NCI-H345 treated with DMSO at 0.1 percent for 48 hours (cell line): ENCODE data around the gene LNPEP.
A peak's percentile ranks its signal among the peaks of the same experiment; 100 is the strongest.

ENCODE experiments used
- DNase-seq: peaks from one replicate; lab custom pipeline; 2025; ENCODE audit not compliant: unreplicated experiment; lab: John Stamatoyannopoulos, UW

The LNPEP gene

GRCh38 chr5:96995419-96995818 is 59.5 kb downstream of the LNPEP start:
- no peak for DNase-seq

DNA sequence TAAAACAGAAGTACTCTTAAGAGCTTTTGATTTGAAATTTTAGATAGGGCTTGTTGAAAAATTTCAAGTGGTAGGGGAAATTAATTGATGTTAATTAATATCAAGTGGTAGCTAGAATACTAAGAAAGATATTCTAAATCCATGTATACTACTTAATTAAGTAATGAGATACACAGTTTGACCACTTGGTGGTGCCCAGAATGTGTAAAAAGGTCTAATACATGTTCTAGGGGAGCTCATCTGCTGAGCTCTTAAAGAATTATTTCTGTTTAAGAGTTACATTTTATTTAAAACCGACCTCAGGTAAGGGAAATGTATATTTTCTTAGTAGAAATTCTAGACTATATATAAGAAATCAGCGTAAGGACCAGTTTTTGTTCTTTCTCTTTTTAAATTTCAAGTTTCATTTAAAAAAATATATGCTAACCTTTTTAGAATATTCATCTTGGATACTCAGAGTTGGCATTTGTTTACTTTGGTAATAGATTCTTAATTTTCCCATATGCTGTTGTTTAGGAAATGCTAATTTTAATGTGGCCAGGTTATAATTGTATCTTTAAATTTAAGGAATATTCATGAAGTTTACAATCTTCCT is 61.5 kb downstream of the LNPEP start:
- DNase-seq: peak; percentile 3

DNA sequence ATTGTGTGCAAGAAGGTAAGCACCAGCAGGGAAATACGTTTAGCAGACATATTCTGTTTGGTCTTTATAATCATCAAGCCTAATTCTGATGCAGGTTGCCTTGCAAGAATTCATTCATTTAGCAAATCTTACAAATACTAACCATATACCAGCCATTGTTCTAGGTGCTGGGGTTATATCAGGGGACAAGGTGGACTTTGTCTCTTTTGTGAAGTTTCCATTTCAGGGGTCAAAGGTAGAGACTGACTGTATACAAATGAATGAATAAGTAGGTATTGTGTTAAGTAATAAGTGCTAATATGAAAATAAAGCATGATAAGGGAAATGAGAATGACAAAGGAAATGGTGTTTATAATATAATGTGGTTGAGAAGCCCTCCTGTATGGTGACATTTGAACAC is 64.0 kb downstream of the LNPEP start:
- DNase-seq: no peak

DNA sequence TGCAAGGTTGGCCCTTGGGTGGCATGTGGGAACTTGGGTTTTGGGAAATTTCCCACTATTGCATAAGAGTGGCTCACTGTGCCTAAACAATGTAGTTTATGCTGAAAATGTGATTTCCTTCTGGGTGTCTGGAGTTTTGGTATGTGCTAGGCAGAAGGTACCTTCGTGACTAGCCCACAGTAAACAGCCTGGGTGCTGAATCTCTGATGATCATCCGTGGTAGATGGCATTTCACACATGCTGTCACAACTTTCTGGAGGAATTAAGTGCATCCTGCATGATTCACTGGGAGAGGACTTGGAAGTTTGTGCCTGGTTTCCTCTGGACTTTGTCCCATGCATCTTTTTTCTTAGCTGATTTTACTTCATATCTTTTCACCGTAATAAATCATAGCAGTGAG is 64.5 kb downstream of the LNPEP start:
- DNase-seq: no peak

- DNase-seq: no peak
Measured at GRCh38 chr5:97002983-97003382, 67.1 kb downstream of the LNPEP start.

DNA sequence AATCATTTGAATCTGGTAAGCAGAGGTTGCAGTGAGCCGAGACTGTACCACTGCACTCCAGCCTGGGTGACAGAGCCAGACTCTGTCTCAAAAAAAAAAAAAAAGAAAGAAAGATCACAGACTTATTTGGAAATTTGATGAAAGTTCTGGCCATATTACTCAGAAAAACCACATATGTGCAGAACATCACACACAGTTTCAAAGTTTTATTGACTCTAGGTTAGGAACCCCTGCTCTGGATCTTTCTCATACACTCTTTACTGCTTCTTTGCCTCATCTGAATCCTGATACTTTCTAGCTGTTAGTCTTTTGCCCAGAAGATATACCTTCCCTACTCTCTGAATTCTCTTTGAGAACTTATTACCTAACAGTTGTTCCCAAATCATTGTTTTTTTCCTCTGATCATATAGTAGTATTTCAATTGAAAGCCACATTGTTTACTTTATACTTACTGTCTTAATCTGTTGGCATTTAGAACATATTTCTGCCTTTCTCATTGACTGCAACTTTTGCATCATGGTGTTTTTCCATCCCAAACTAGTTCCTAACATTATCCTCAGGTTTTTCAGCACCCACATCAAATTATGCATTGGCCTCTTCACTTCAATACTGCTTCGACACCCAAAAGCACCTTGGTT is 68.7 kb downstream of the LNPEP start:
- no peak for DNase-seq

DNA sequence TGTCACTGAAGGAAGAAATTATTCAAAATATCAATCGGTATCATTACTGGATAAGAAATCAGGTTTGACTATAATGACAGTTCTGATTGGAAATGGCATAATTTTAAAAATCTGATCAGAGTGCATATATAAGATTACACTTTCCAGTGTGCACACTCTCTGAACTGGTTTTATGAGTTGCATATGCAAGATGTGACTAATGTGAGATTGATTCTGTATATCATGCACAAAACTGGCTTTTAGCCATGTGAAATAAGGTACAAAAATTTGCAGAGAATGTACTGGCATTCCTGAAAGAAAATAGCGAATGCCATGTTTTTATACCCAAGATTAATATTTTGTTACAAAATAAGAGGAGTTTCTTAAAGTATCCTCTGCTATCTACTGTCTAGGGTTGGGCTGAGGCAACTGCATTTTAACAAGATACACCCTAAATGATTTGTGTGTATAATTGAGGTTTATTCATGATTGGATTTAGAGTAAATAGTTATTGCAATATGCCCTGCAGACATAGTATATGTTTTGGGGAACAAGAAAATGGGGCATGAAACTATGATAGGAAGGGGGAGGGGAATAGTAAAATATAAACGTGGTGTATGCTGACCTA is 70.7 kb downstream of the LNPEP start:
- DNase-seq: no peak

DNA sequence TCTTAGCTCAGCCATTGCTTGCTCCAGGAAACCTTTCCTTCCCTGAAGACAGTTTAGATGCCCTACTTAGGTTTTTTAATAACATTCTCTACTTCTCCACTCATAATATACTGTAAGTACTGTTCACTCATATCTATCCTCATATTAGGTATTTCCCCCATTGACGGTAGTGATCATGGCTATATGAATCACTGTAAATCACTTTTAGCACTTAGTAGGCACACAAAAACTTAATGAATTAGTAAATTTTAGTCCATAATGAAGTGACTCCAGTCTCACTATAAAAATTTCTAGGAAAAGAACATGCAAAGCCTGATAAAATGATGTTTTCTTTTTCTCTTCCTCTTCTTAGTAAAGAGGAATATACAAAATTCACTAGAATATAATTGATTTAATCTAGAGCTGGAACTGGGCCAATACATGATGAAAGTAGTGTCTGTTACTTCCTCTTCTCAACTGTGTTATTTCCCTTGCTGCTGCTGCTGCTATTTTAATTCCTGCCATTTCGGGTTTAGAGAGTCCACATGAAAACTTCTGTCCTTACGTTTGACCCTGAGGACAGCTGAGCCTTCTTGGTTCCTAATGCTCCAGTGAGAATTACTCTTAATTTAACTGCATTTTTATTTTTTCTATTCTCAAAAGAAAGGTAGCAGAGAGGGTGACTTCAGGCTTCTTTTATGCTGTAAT is 73.5 kb downstream of the LNPEP start:
- no peak for DNase-seq

GRCh38 chr5:97009921-97010320 is 74.0 kb downstream of the LNPEP start:
- DNase-seq: no peak

DNA sequence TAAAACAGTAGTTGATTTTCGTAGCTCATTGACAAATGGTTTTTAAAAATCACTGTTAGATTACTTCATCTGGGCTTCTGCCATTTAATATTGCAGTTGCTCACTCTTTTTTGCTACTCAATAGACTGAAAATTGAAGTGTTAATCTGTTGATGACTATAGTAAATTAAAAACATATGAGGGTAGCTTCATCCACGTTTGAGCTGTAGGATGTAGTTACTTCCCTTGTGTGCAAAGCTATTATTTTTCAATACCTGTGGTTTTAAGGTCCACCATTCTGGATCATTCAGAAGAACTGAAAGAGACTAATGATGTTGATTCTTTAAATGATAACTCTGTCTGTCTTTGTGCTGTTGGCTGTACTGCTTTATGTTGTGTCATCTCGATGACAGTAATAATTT is 74.7 kb downstream of the LNPEP start:
- DNase-seq: no peak

DNA sequence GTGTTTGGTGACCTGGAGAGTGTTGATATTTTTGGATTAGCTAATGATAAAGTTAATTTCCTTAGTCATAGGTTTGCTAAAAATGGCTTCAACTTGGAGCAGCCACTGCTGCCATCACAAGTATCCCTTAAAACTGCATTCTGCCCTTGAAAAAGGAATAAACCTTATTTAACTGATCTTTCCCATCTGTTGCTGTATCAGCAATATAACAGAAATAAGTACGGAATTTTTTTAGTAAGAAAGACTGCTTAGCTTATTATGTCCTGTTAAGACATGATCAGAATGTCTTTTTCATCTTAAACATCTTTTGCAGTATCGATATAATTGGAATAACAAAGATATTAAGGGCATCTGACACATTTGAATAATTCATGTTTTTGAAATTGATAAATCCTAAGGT is 75.7 kb downstream of the LNPEP start:
- no peak for DNase-seq

- no peak for DNase-seq
Measured at GRCh38 chr5:97019435-97020117, 83.7 kb downstream of the LNPEP start.

DNA sequence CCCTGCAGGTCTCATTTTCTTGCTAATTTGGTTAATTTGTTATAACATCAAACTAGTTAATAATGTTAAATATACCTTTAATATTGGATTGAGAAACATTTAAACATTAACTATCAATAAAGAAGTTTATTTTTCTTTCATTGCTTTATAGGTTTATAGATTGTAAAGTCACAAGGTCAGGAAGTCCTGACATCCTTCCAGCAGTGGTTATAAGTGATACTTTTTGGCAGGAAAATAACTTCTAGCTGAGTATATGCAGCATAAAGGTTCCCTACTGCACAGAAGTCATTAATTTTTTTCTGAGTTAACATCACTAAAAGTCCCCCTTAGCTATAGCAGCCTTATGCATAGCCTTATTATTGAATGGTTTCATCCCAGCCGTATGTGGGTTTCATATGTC is 85.5 kb downstream of the LNPEP start:
- DNase-seq: no peak

GRCh38 chr5:97022898-97023297 is 87.0 kb downstream of the LNPEP start:
- DNase-seq: no peak

- no peak for DNase-seq
Measured at GRCh38 chr5:97026721-97027120, 90.8 kb downstream of the LNPEP start.

GRCh38 chr5:97037819-97038218 is 101.9 kb downstream of the LNPEP start:
- no peak for DNase-seq

DNA sequence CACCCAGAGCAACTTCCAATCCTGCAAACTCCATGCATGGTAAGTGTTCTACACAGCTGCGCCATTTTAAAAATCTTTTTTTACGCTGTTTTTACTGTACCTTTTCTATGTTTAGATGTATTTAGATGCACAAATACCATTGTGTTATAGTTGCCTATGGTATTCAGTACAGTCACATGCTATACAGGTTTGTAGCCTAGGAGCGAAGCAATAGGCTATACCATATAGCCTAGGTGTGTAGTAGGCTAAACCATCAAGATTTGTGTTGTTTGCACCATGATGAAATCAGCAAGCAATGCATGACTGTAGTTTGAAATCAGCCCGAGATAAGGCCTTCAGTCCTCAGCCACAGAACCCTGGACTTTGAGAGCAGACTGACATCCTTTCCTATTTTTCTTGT is 105.4 kb downstream of the LNPEP start:
- no peak for DNase-seq

- no peak for DNase-seq
Measured at GRCh38 chr5:97042996-97043395, 107.1 kb downstream of the LNPEP start.

GRCh38 chr5:97043511-97043910 is 107.6 kb downstream of the LNPEP start:
- DNase-seq: no peak

DNA sequence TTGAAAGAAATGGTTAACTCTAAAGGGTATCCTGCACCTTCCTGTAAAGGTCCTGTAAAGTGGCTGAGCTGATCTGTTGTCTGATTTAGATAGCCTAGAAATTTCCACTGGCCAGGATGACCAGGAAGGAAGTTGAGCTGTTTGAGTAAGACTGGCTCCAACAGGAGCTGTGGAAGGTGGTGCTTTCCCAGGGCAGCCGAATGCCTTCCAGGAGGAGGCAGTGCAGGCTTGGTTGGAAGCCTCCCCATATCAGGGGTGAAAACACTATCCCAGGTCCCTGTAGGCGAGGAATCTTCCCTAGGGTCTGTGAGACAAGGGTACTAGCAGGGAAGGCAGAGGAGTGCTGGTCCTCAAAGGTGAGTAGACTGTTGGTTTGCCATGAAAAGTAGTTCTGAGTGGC is 108.2 kb downstream of the LNPEP start:
- DNase-seq: no peak

DNA sequence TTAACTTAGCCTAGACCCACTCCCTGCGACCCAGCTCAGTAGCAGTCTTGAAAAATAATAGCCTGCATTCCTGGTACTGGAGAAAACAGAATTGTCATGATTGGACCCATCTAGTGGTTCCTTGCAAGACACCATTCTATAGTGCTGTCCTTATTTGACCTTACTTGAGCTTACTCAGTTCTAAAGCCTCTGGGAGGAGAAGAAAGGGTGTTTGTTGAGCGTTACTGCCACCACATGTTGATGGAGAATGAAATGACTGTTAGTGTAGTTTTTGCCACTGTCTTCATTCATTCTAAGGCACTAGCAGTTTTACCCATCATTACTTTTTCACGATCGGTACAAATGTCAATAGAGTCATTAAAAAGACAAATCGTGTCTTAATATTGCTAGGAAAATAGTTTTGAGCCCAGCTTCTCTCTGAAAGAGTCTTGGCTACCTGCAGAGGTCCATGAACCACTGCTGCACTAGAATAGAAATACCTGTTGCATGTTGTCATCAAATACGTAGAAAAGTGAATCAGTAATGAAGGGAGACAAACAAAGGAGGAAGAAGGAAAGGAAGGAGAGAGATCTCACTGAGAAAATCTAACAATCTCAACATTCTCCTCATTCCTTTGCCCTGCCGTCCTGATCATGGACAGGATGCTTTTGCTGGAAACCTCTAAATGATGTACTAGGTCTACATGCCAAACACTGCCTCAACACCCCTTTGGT is 110.5 kb downstream of the LNPEP start:
- DNase-seq: no peak
